ENCODE data around the gene HPD.
A peak's percentile ranks its signal among the peaks of the same experiment; 100 is the strongest.
"Not testable (repeated sequence)": the region's sequence is repeated elsewhere in the genome, so short reads cannot be mapped to it uniquely, and the experiment has no call there.

The HPD gene

DNA sequence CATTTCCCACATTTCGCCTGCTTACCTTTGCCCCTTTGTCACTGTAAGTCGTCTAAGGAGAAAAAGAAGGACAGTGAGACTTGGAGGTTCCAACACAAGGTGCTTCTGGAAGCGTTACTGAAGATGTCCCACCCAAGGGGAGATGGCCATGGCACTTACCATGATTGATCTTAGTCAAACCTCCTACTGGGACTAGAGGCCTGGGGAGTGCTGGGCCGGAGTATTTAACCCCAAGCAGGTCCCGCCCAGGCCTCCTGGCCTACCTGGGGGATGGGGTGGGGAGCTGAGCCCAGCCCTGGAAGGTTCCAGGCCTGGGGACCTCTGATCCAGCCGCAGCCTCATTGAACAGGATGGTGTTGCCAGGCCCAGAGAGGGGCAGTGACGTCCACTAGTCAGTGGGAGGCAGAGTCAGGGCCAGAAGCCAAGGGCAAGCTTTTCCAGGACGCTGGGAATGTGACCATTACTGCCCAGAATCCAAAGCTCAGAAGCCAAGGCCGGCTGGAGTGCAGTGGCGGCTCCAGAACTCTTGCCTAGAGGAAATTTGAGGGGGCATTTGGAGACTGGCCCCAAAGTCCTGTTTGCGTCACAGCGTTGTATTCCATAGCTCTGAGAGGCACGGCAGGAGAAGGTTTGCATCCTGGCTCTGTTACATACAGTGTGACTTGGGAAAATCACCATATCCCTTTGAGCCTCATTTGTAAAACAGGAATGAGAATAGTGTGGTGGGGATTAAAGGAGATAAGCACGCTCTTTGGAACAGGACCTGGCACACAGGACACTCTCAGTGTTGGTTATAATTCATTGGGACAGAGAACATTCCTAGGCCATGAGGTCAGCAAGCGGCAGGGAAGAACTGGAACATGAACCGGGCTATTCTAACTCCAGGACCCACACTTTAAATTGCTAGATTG is at the start of gene HPD:
TSS of gene HPD (minus strand) at position 198 of the 911 bp plus-strand sequence. CDS start at position 162, 36 bp downstream.
- DNase-seq, result no peak

DNA sequence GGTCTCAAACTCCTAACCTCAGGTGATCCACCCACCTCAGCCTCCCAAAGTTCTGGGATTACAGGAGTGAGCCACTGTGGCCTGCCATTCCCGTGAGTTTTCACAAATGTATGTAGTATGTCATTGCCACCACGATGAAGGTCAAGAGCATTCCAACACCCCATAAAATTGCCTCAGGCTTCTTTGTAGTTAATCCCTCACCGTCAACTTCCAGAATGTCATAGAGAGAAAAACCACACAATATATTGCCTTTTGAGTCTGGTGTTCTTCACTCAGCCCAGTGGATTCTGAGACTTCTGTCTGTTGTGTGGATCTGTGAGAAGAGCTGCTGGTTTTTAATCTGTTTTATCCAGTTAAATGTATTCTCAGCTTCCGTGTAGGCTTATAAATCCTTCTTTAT is 47.1 kb upstream of the HPD start:
- no peak for DNase-seq

DNA sequence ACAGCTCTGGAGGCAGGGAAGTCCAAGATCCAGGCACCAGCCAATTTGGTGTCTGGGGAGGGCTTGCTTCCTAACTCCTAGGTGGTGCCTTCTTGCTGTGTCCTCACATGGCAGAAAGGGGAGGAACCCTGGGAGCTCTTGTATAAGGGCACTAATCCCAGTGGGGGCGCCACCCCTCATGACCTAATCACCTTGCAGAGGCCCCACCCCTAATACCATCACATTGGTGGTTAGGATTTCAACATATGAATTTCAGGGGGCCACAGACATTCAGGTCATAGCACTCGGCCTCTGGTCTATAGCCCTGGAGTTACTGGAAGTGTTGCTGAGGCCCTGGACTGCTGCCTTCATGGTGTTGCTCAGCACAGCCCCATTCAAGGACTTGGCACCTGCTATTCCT is 44.5 kb upstream of the HPD start:
- DNase-seq, result peak; percentile 56

DNA sequence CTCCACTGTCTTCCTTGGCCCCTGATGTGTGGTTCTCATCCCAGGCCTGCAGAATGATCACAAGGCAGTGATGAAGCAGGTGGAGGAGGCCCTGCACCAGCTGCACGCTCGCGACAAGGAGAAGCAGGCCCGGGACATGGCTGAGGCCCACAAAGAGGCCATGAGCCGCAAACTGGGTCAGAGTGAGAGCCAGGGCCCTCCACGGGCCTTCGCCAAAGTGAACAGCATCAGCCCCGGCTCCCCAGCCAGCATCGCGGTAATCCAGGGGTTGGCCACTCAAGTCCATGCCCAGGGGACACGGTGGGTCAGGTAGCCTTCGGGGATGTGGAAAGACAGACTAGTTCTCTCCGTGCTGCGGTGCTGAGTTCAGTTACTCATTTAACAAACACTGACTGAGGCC is 40.9 kb upstream of the HPD start:
- no peak for DNase-seq

DNA sequence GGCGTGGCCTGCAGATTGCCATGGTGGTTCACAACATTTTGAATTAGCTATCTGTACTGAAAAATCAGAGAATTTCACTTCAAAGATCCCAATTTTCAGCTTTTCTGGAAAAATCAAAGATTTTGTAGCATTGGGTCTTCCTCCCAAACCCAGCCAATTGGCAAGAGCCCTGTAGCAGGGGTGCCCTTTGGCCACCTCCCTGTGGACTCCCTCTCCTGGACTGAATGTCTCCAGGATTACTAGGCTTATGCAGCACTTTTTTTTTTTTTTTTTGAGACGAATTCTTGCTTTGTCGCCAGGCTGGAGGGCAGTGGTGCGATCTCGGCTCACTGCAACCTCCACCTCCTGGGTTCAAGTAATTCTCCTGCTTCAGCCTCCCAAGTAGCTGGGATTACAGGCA is 39.6 kb upstream of the HPD start:
- DNase-seq, result no peak

DNA sequence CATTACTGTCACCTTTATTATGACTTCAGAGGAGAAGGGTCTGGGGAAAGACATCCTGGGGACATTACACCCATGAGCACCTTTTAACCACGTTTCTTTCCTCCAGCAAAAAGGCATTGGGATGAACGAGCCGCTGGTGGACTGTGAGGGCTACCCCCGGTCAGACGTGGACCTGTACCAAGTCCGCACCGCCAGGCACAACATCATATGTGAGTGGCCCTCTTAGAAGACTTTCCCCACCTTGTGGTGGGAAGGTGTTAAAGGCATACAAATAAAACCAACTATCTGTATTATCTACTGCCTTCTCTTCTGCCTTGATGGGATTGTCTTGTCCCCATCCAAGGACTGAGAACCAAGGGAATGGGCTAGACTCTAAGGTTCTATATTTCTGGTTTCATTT is 36.0 kb upstream of the HPD start:
- DNase-seq, result peak; percentile 62

DNA sequence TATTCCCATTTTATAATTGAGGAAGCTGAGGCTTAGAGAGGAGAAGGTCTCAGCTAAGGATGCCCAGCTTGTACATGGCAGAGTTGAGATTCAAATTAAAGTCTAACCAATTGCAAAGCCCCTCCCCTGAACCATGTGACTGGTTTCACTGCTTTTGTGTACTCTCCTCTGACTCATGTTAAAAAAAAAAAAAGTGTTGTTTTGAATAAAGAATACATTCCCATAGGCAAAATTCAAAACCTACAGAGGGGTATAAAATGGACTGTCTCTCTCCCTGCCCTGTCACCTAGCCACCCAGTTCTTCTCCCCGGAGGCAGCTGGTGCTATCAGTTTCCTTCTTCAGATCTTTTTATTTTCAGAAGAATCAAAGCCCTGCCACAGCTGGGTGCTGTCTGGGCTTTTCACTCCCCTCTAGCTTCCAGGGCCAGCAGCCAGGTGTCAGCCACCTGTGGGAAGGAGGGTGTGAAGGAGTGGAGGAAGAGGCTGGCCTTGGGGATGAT is 35.4 kb upstream of the HPD start:
- peak; percentile 41 for DNase-seq

DNA sequence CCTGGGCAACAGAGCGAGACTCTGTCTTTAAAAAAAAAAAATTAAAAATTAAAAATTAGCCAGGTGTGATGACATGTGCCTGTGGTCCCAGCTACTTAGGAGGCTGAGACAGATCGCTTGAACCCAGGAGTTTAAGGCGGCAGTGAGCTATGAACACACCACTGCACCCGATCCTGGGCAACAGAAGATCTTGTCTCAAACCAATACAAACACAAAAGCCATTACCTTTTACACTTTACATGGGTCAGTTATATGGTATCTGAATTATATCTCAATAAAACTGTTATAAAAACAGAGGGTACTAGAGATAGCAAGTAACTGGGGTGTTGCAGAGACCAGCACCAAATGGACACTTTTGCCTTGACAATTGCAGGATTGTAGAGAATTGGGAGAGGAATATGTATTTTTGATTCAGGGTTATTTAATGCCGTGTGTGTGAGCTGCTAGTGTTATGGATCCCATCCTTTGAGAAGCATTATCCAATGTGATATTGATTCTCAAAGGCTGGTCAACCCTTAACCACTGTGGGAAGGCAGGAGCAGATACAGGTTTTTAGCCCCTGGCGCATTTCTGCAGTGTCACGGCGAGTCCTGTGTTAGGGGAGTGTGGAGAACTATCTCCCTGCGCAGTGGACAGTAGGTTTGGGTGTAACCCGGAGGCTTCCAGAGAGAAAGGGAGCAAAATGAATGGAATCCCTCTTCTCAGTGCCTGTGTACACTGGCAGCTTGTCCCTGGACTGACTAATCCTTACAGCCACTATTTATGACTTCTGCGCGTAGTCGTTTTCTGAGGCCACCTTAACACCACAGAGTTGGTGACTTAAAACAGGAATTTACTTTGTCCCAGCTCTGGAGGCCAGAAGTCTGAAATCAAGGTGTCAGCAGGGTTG is 34.3 kb upstream of the HPD start:
- DNase-seq, result no peak

DNA sequence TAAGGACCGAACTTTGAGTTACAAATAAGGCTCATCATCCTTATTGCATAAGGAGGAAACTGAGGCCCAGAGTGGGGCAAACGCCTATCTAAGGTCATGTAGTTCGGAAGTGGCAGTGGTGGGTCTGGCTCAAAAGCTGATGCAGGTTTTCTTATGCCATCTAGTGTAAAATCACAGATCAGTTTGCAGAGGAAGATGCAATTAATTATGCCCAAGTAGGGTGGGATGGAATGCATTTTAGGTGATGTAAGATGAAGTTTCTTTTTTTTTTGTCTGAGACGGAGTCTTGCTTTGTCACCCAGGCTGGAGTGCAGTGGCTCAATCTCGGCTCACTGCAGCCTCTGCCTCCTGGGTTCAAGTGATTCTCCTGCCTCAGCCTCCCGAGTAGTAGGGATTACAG is 31.0 kb upstream of the HPD start:
- DNase-seq, result peak; percentile 34

DNA sequence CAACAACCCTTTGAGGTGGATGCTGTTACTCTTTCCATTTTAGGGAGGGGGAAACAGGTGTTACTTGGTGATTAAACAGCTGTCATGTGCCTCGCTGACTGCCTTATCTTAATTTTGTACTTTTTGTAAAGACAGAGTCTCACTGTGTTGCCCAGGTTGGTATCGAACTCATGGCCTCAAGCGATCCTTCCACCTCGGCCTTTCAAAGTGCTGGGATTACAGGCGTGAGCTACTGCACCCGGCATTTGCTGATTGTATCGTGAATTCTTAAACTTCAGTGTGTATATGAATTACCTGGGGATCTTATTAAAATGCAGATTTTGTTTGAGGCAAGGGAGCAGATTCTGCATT is 30.6 kb upstream of the HPD start:
- no peak for DNase-seq

DNA sequence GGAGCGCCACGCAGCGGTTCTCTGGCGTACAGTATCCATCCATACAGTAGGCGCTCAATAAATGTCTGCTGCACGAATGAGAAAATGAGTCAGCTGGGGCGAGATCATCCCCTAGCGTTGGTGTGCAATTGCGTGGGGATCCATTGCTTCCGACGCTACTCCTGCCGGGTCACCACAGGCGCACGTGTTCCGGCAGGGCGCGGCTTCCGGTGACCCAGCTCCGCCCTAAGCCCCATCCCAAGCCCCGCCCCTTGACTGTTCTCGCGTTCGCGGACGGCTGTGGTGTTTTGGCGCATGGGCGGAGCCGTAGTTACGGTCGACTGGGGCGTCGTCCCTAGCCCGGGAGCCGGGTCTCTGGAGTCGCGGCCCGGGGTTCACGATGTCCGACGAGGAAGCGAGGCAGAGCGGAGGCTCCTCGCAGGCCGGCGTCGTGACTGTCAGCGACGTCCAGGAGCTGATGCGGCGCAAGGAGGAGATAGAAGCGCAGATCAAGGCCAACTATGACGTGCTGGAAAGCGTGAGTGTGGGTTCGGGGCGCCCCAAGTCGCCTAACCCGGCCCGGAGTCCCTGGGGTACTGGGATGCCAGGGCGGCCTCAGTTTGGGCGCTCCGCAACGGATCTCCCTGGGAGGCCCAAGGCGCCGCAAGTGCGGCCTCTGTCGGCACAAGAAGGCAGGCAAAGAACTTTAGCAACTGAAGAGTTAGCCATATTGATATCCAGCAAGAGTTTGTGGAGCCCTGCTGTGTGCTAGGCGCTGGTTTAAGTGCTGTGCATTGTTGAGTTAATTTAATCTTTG is 30.0 kb upstream of the HPD start, which contains the start of gene PSMD9:
TSS of gene PSMD9 (plus strand) at position 313 of the 796 bp plus-strand sequence. CDS start at position 380, 67 bp downstream.
- peak; percentile 99 for DNase-seq

DNA sequence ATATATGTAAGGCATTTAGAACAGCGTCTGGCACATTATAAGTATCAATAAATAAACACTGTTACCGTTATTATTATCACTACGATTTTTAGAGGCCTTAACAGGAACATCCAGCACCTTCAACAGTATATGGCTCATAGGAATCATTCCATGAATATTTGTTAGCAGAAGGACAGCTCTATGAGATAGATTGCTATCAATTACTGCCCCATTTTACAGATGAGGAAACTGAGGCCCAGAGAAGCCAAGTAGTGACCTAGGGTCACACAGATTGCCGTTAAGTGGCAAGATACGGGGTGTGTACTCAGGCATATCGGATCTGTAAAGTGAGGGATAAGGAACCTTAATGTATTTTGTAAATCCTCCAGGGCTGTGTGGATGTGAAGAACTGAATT is 29.4 kb upstream of the HPD start:
- DNase-seq, result no peak

DNA sequence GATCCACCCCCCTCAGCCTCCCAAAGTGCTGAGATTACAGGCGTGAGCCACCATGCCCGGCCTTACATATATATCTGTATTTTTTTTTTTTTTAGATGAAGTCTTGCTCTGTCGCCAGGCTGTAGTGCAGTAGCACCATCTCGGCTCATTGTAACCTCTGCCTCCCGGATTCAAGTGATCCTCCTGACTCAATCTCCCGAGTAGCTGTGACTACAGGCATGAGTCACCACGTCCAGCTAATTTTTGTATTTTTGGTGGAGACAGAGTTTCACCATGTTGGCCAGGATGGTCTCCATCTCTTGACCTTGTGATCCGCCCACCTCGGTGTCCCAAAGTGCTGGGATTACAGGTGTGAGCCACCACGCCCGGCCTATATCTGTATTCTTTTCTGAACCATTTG is 26.5 kb upstream of the HPD start:
- not testable (repeated sequence) for DNase-seq

DNA sequence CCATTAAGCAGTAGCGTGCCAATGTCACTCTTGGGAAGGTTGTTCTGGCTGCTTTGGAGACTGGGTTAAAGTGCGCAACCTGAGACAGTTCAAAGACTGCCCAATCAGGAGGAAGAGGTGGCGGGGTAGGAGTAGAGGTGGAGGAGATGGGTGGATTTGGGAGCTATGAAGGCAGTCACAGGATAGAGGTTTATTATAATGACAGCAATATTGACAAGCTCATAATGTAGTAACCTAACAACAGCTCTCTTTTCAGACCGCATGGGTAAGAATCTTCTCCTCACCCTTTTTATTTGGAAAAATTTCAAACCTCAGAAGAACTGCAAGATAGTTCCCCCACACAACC is 24.6 kb upstream of the HPD start:
- DNase-seq, result no peak

DNA sequence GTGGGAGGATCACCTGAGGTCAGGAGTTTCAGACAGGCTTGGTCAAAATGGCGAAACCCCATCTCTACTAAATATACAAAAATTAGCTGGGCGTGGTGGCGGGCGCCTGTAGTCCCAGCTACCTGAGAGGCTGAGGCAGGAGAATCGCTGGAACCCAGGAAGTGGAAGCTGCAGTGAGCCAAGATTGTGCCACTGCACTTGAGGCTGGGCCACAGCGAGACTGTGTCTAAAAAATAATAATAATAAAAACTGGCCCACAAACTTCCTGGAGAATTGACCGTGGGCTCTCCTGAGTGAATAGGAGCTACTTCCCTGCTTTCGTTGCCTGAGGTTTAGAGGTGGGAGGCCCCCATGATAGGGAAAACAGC is 17.4 kb upstream of the HPD start:
- DNase-seq, result not testable (repeated sequence)

DNA sequence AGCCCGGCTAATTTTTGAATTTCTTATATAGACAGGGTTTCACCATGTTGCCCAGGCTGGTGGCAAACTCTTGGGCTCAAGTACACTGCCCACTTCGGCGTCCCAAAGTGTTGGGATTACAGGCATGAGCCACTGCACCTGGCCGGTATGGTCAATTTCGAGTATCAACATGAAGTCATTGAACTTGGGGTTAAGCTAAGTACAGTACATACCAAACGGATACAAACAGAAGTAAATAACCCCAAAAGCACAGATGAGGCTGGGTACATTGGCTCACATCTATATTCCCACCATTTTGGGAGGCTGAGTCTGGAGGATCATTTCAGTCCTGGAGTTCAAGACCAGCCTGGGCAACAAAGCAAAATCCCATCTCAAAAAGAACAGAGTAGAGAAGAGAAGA is 16.9 kb upstream of the HPD start:
- no peak for DNase-seq

DNA sequence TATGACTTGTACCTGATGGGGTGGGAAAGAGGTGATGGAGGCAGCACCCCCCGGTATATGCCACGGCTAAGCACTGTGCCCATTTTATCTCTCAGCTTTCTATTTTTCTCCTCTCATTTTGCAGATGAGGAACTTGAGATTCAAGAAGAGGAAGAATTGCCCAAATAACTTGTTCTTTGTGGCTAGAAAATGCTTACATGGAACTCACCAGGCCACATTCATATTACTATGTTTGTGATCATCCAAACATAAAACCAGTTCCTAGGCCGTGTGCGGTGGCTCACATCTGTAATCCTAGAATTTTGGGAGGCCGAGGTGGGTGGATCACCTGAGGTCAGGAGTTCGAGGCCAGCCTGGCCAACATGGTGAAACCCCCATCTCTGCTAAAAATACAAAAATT is 15.4 kb upstream of the HPD start:
- DNase-seq, result peak; percentile 44

DNA sequence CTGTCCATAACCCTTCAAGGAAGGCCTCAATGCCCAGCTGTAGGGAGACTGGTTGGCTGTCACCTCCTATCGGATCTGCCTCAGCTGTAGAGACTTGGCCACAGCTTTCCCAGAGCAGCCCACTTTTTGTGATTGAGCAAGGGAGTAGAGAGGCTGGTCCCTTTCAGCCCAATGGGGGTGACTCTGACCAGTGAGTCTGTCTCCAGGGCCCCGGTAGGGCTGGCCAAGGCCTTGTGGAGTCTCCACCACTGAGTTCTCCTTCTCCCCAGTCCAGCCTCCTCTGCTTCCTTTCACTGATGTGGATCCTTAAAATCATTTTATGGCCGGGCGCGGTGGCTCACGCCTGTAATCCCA is 14.5 kb upstream of the HPD start:
- no peak for DNase-seq

DNA sequence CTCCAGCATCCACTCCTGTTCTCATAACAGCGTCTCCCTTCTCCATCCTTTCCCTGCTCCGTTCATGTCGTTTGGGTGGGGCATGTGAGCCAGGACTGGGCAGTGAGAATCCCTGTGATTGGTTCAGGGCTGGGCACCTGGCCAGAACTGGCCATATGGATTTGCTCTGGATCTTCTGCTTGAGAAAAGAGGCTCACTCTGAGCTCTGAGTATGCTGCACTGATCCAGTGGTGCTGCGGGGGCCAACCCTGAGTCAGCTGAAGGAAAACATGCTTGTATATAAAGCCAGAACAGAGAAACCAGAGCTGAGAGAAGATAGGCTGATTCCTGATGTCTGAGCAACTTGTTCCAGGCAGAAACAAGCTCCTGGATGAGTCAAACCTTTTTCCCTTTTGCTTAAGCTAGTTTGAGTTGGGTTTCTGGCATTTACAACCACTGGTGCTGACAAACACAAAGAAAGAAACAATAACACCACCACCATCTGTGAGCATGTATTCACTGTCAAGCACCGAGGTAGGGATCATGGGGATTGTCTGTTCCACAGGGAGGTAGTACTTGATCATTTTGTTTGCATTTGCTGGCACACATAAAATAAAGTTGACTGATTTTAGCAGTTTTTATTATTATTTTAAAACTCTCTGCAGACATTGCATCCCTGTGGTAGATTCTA is 14.0 kb upstream of the HPD start:
- DNase-seq, result no peak

DNA sequence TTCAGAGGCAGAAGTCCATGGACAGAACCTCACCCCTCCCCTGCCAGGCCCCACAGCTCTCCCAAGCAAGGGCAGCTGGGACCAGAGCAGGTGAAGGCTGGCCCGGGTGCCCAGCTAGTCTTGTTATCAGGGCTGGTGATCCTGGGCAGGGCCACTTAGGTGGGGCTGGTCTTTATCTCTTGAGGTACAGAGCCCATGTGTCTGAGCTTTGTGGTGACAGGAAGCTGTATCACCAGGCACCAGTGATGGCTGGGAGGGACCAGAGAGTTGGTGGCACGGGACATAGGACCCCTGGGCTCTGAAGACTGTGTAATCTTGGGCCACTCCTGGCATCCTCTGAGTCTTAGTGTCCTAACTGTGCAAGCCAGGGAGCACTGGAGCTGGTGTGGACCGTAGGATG is 12.8 kb upstream of the HPD start:
- peak; percentile 98 for DNase-seq

DNA sequence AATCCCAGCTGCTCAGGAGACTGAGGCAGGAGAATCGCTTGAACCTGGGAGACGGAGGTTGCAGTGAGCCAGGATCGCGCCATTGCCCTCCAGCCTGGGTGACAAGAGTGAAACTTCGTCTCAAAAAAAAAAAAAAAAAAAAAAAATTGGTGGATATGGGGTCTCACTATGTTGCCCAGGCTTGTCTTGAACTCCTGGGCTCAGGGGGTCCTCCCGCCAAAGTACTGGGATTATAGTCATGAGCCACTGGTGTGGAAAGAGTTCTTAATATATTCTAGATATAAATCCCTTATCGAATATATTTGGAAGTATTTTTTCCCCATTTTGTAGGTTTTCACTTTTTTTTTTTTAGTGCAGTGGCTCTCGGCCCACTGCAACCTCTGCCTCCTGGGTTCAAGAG is 10.6 kb upstream of the HPD start:
- not testable (repeated sequence) for DNase-seq

DNA sequence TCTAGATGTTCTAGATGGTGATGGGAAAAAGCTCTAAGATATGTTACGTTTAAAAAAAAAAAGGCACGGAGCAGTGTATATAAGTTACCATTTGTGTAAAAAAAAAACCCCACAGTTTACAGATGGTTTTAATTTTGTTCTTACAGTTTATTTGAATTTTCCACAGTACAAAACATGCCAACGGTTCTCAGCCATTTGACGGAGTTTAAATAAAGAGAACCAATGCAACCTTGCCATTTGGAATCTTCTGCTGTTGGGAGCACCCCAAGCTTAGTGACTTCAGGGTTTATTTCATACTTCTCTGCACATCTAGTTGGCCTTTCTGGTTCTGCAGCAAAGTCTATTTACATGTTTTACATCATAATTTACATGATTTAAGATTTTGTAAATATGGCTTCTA is 7.7 kb upstream of the HPD start:
- DNase-seq, result no peak
